IPS-18a (cell line): ENCODE data around the gene MANF.

Source experiments
- H3K27ac ChIP-seq: one replicate; pipeline ENCODE4 v1.5.1; 2013; ENCODE audit warnings: low read length
- H3K27me3 ChIP-seq: one replicate; pipeline ENCODE4 v1.6.1; 2013; ENCODE audit warnings: mild to moderate bottlenecking, low read length; ENCODE audit not compliant: control insufficient read depth, insufficient read depth
- H3K36me3 ChIP-seq: one replicate; pipeline ENCODE4 v1.6.1; 2013; ENCODE audit warnings: low read depth, low read length; ENCODE audit not compliant: control insufficient read depth
- H3K4me1 ChIP-seq: one replicate; pipeline ENCODE4 v1.6.1; 2013; ENCODE audit warnings: low read depth, low read length; ENCODE audit not compliant: control insufficient read depth
- H3K4me3 ChIP-seq: one replicate; pipeline ENCODE4 v1.5.1; 2013; ENCODE audit warnings: low read length
- H3K9ac ChIP-seq: one replicate; pipeline ENCODE4 v1.6.1; 2013; ENCODE audit warnings: mild to moderate bottlenecking, low read length, moderate library complexity
- H3K9me3 ChIP-seq: one replicate; pipeline ENCODE4 v1.6.1; 2013; ENCODE audit warnings: low read depth, low read length; ENCODE audit not compliant: control insufficient read depth

Gene MANF

GRCh38 chr3:51384726-51385473 is at the start of gene MANF:
MANF (plus strand) TSS chr3:51385291; CDS start chr3:51385343, 52 bp downstream.
- peak within 1 kb of the TSS; percentile 65 for H3K27ac ChIP-seq
- H3K9me3 ChIP-seq, result no peaks in the 10 kb centered on the region
- H3K9ac ChIP-seq, result peak within 1 kb of the TSS; percentile 91
- peaks cover 11% of the 10 kb centered on the region for H3K4me1 ChIP-seq
- H3K27me3 ChIP-seq, result no peaks in the 10 kb centered on the region
- peak within 1 kb of the TSS; percentile 79 for H3K4me3 ChIP-seq
- peaks cover 24% of the 10 kb centered on the region for H3K36me3 ChIP-seq

- Histone ChIP-seq H3K27me3 (no peaks in the 10 kb centered on the region), H3K9ac (no peak overlapping the region), H3K36me3 (no peaks in the 10 kb centered on the region), H3K4me3 (no peak overlapping the region), H3K4me1 (peaks cover 8% of the 10 kb centered on the region), H3K27ac (no peak overlapping the region), H3K9me3 (no peaks in the 10 kb centered on the region)
These were observed 48.8 kb upstream of the MANF start for GRCh38 chr3:51336261-51336660.

- Histone ChIP-seq H3K4me1 (peaks cover 8% of the 10 kb centered on the region), H3K9ac (no peak overlapping the region), H3K9me3 (no peaks in the 10 kb centered on the region), H3K27ac (no peak overlapping the region), H3K4me3 (no peak overlapping the region), H3K27me3 (no peaks in the 10 kb centered on the region), H3K36me3 (no peaks in the 10 kb centered on the region)
These were observed 47.4 kb upstream of the MANF start for GRCh38 chr3:51337666-51338065.

GRCh38 chr3:51338632-51339031 is 46.5 kb upstream of the MANF start:
- Histone ChIP-seq H3K4me1 (peaks cover 8% of the 10 kb centered on the region), H3K27me3 (no peaks in the 10 kb centered on the region), H3K27ac (no peak overlapping the region), H3K36me3 (no peaks in the 10 kb centered on the region), H3K9me3 (no peaks in the 10 kb centered on the region), H3K9ac (no peak overlapping the region), H3K4me3 (no peak overlapping the region)

- H3K27me3 ChIP-seq, result no peaks in the 10 kb centered on the region
- H3K27ac ChIP-seq, result peak overlapping the region; percentile 22
- H3K36me3 ChIP-seq, result no peaks in the 10 kb centered on the region
- H3K4me3 ChIP-seq, result no peak overlapping the region
- H3K9ac ChIP-seq, result no peak overlapping the region
- H3K9me3 ChIP-seq, result no peaks in the 10 kb centered on the region
- H3K4me1 ChIP-seq, result peaks cover 4% of the 10 kb centered on the region
These were observed 44.9 kb upstream of the MANF start for GRCh38 chr3:51340013-51340829.

GRCh38 chr3:51340989-51341636 is 44.0 kb upstream of the MANF start:
- Histone ChIP-seq H3K9me3 (no peaks in the 10 kb centered on the region), H3K27ac (no peak overlapping the region), H3K27me3 (no peaks in the 10 kb centered on the region), H3K4me3 (no peak overlapping the region), H3K36me3 (no peaks in the 10 kb centered on the region), H3K4me1 (peaks cover 4% of the 10 kb centered on the region), H3K9ac (no peak overlapping the region)

- Histone ChIP-seq H3K36me3 (no peaks in the 10 kb centered on the region), H3K4me3 (no peak overlapping the region), H3K9me3 (no peaks in the 10 kb centered on the region), H3K4me1 (peaks cover 4% of the 10 kb centered on the region), H3K9ac (no peak overlapping the region), H3K27ac (no peak overlapping the region), H3K27me3 (no peaks in the 10 kb centered on the region)
These were observed 41.0 kb upstream of the MANF start for GRCh38 chr3:51343918-51344687.

GRCh38 chr3:51350751-51351150 is 34.3 kb upstream of the MANF start:
- H3K9me3 ChIP-seq, result no peaks in the 10 kb centered on the region
- no peak overlapping the region for H3K9ac ChIP-seq
- H3K4me3 ChIP-seq, result no peak overlapping the region

GRCh38 chr3:51353131-51353530 is 32.0 kb upstream of the MANF start:
- H3K27me3 ChIP-seq, result no peaks in the 10 kb centered on the region
- H3K9me3 ChIP-seq, result no peaks in the 10 kb centered on the region
- H3K27ac ChIP-seq, result no peak overlapping the region
- no peaks in the 10 kb centered on the region for H3K4me1 ChIP-seq
- no peaks in the 10 kb centered on the region for H3K36me3 ChIP-seq
- no peak overlapping the region for H3K9ac ChIP-seq
- no peak overlapping the region for H3K4me3 ChIP-seq

More at GRCh38 chr3:51350751-51351150, 34.3 kb upstream of the MANF start:
- Histone ChIP-seq H3K27me3 (no peaks in the 10 kb centered on the region), H3K36me3 (no peaks in the 10 kb centered on the region), H3K27ac (no peak overlapping the region), H3K4me1 (no peaks in the 10 kb centered on the region)

- Histone ChIP-seq H3K27ac (no peak overlapping the region), H3K27me3 (no peaks in the 10 kb centered on the region), H3K4me1 (no peaks in the 10 kb centered on the region)
These were observed 31.4 kb upstream of the MANF start for GRCh38 chr3:51353691-51354090.

GRCh38 chr3:51354172-51354571 is 30.9 kb upstream of the MANF start:
- Histone ChIP-seq H3K9ac (no peak overlapping the region), H3K36me3 (no peaks in the 10 kb centered on the region), H3K4me3 (no peak overlapping the region), H3K27me3 (no peaks in the 10 kb centered on the region), H3K4me1 (no peaks in the 10 kb centered on the region), H3K9me3 (no peaks in the 10 kb centered on the region), H3K27ac (no peak overlapping the region)

More at GRCh38 chr3:51353691-51354090, 31.4 kb upstream of the MANF start:
- Histone ChIP-seq H3K9ac (no peak overlapping the region), H3K36me3 (no peaks in the 10 kb centered on the region), H3K9me3 (no peaks in the 10 kb centered on the region), H3K4me3 (no peak overlapping the region)
